ENCODE results near the gene NCL. TPM values are rescaled to one million over a fixed set of nuclear protein-coding genes. Genes with fewer than 3 reads are reported as not detected.
"Not testable (repeated sequence)": the region's sequence is repeated elsewhere in the genome, so short reads cannot be mapped to it uniquely, and the experiment has no call there.

NCL gene
- total RNA-seq, 1 donor from 2014 or later = 110 TPM

- Histone ChIP-seq H3K9me3 (ENCODE audit: control insufficient read depth in 3 of 3, low read length in 3 of 3) (no peaks in the 10 kb centered on the region), H3K27ac (ENCODE audit: low read depth, low read length) (no peak overlapping the region), H3K4me3 (ENCODE audit: low read length in 3 of 3) (no peak overlapping the region), H3K4me1 (ENCODE audit: control insufficient read depth in 3 of 3, insufficient read depth in 3 of 3, low read length in 3 of 3) (no peaks in the 10 kb centered on the region), H3K36me3 (ENCODE audit: control insufficient read depth in 3 of 3, insufficient read depth in 3 of 3, low read length in 3 of 3) (no peaks in the 10 kb centered on the region), H3K27me3 (ENCODE audit: control insufficient read depth in 3 of 3, insufficient read depth in 3 of 3, low read length in 3 of 3) (no peaks in the 10 kb centered on the region), H3K9ac (ENCODE audit: low read depth in 1 of 3, low read length in 3 of 3) (no peak overlapping the region)
Measured at GRCh38 chr2:231433990-231434389, 30.3 kb downstream of the NCL start.

- no peaks in the 10 kb centered on the region for H3K36me3 ChIP-seq (ENCODE audit: control insufficient read depth in 3 of 3, insufficient read depth in 3 of 3, low read length in 3 of 3)
- no peaks in the 10 kb centered on the region for H3K9me3 ChIP-seq (ENCODE audit: control insufficient read depth in 3 of 3, low read length in 3 of 3)
- H3K27ac ChIP-seq (ENCODE audit: low read depth, low read length) = no peak overlapping the region
- no peaks in the 10 kb centered on the region for H3K4me1 ChIP-seq (ENCODE audit: control insufficient read depth in 3 of 3, insufficient read depth in 3 of 3, low read length in 3 of 3)
- no peaks in the 10 kb centered on the region for H3K27me3 ChIP-seq (ENCODE audit: control insufficient read depth in 3 of 3, insufficient read depth in 3 of 3, low read length in 3 of 3)
- no peak overlapping the region for H3K4me3 ChIP-seq (ENCODE audit: low read length in 3 of 3)
- H3K9ac ChIP-seq (ENCODE audit: low read depth in 1 of 3, low read length in 3 of 3) = no peak overlapping the region
Measured at GRCh38 chr2:231431606-231432005, 32.7 kb downstream of the NCL start.

- H3K27ac ChIP-seq (ENCODE audit: low read depth, low read length); H3K4me3 ChIP-seq (ENCODE audit: low read length in 3 of 3); H3K9me3 ChIP-seq (ENCODE audit: control insufficient read depth in 3 of 3, low read length in 3 of 3); H3K4me1 ChIP-seq (ENCODE audit: control insufficient read depth in 3 of 3, insufficient read depth in 3 of 3, low read length in 3 of 3); H3K36me3 ChIP-seq (ENCODE audit: control insufficient read depth in 3 of 3, insufficient read depth in 3 of 3, low read length in 3 of 3); H3K27me3 ChIP-seq (ENCODE audit: control insufficient read depth in 3 of 3, insufficient read depth in 3 of 3, low read length in 3 of 3); H3K9ac ChIP-seq (ENCODE audit: low read depth in 1 of 3, low read length in 3 of 3): not testable (repeated sequence)
Measured at GRCh38 chr2:231430437-231430836, 33.8 kb downstream of the NCL start.

GRCh38 chr2:231429901-231430300 is 34.4 kb downstream of the NCL start:
- Histone ChIP-seq H3K9me3 (ENCODE audit: control insufficient read depth in 3 of 3, low read length in 3 of 3) (no peaks in the 10 kb centered on the region), H3K27ac (ENCODE audit: low read depth, low read length) (no peak overlapping the region), H3K36me3 (ENCODE audit: control insufficient read depth in 3 of 3, insufficient read depth in 3 of 3, low read length in 3 of 3) (no peaks in the 10 kb centered on the region), H3K27me3 (ENCODE audit: control insufficient read depth in 3 of 3, insufficient read depth in 3 of 3, low read length in 3 of 3) (peaks cover 0 to 4% (median 3%) of the 10 kb centered on the region in 3 donors), H3K4me3 (ENCODE audit: low read length in 3 of 3) (no peak overlapping the region), H3K4me1 (ENCODE audit: control insufficient read depth in 3 of 3, insufficient read depth in 3 of 3, low read length in 3 of 3) (no peaks in the 10 kb centered on the region), H3K9ac (ENCODE audit: low read depth in 1 of 3, low read length in 3 of 3) (no peak overlapping the region)

- H3K27me3 ChIP-seq (ENCODE audit: control insufficient read depth in 3 of 3, insufficient read depth in 3 of 3, low read length in 3 of 3) = peaks cover 0 to 4% (median 3%) of the 10 kb centered on the region in 3 donors
- H3K9ac ChIP-seq (ENCODE audit: low read depth in 1 of 3, low read length in 3 of 3) = no peak overlapping the region
- no peaks in the 10 kb centered on the region for H3K36me3 ChIP-seq (ENCODE audit: control insufficient read depth in 3 of 3, insufficient read depth in 3 of 3, low read length in 3 of 3)
- H3K9me3 ChIP-seq (ENCODE audit: control insufficient read depth in 3 of 3, low read length in 3 of 3) = no peaks in the 10 kb centered on the region
- no peaks in the 10 kb centered on the region for H3K4me1 ChIP-seq (ENCODE audit: control insufficient read depth in 3 of 3, insufficient read depth in 3 of 3, low read length in 3 of 3)
- no peak overlapping the region for H3K4me3 ChIP-seq (ENCODE audit: low read length in 3 of 3)
- no peak overlapping the region for H3K27ac ChIP-seq (ENCODE audit: low read depth, low read length)
Measured at GRCh38 chr2:231429152-231429551, 35.1 kb downstream of the NCL start.

- H3K9me3 ChIP-seq (ENCODE audit: control insufficient read depth in 3 of 3, low read length in 3 of 3) = no peaks in the 10 kb centered on the region
Measured at GRCh38 chr2:231427116-231427515, 37.2 kb downstream of the NCL start.

GRCh38 chr2:231425811-231426703 is 38.2 kb downstream of the NCL start:
- H3K36me3 ChIP-seq (ENCODE audit: control insufficient read depth in 3 of 3, insufficient read depth in 3 of 3, low read length in 3 of 3) = no peaks in the 10 kb centered on the region
- peaks cover 0 to 4% (median 3%) of the 10 kb centered on the region in 3 donors for H3K27me3 ChIP-seq (ENCODE audit: control insufficient read depth in 3 of 3, insufficient read depth in 3 of 3, low read length in 3 of 3)
- H3K4me1 ChIP-seq (ENCODE audit: control insufficient read depth in 3 of 3, insufficient read depth in 3 of 3, low read length in 3 of 3) = no peaks in the 10 kb centered on the region
- H3K27ac ChIP-seq (ENCODE audit: low read depth, low read length) = no peak overlapping the region
- H3K9me3 ChIP-seq (ENCODE audit: control insufficient read depth in 3 of 3, low read length in 3 of 3) = no peaks in the 10 kb centered on the region
- H3K9ac ChIP-seq (ENCODE audit: low read depth in 1 of 3, low read length in 3 of 3) = no peak overlapping the region
- no peak overlapping the region for H3K4me3 ChIP-seq (ENCODE audit: low read length in 3 of 3)

More at GRCh38 chr2:231427116-231427515, 37.2 kb downstream of the NCL start:
- Histone ChIP-seq H3K4me3 (ENCODE audit: low read length in 3 of 3) (no peak overlapping the region), H3K27me3 (ENCODE audit: control insufficient read depth in 3 of 3, insufficient read depth in 3 of 3, low read length in 3 of 3) (peaks cover 0 to 4% (median 3%) of the 10 kb centered on the region in 3 donors), H3K36me3 (ENCODE audit: control insufficient read depth in 3 of 3, insufficient read depth in 3 of 3, low read length in 3 of 3) (no peaks in the 10 kb centered on the region), H3K9ac (ENCODE audit: low read depth in 1 of 3, low read length in 3 of 3) (no peak overlapping the region), H3K4me1 (ENCODE audit: control insufficient read depth in 3 of 3, insufficient read depth in 3 of 3, low read length in 3 of 3) (no peaks in the 10 kb centered on the region), H3K27ac (ENCODE audit: low read depth, low read length) (no peak overlapping the region)

- H3K9ac ChIP-seq (ENCODE audit: low read depth in 1 of 3, low read length in 3 of 3) = no peak overlapping the region
- H3K9me3 ChIP-seq (ENCODE audit: control insufficient read depth in 3 of 3, low read length in 3 of 3) = no peaks in the 10 kb centered on the region
- H3K27me3 ChIP-seq (ENCODE audit: control insufficient read depth in 3 of 3, insufficient read depth in 3 of 3, low read length in 3 of 3) = peaks cover 0 to 4% (median 3%) of the 10 kb centered on the region in 3 donors
- no peaks in the 10 kb centered on the region for H3K36me3 ChIP-seq (ENCODE audit: control insufficient read depth in 3 of 3, insufficient read depth in 3 of 3, low read length in 3 of 3)
- no peak overlapping the region for H3K4me3 ChIP-seq (ENCODE audit: low read length in 3 of 3)
- H3K4me1 ChIP-seq (ENCODE audit: control insufficient read depth in 3 of 3, insufficient read depth in 3 of 3, low read length in 3 of 3) = no peaks in the 10 kb centered on the region
- H3K27ac ChIP-seq (ENCODE audit: low read depth, low read length) = no peak overlapping the region
Measured at GRCh38 chr2:231425291-231425810, 38.9 kb downstream of the NCL start.

- Histone ChIP-seq H3K4me3 (ENCODE audit: low read length in 3 of 3) (no peak overlapping the region), H3K36me3 (ENCODE audit: control insufficient read depth in 3 of 3, insufficient read depth in 3 of 3, low read length in 3 of 3) (no peaks in the 10 kb centered on the region), H3K4me1 (ENCODE audit: control insufficient read depth in 3 of 3, insufficient read depth in 3 of 3, low read length in 3 of 3) (no peaks in the 10 kb centered on the region), H3K9me3 (ENCODE audit: control insufficient read depth in 3 of 3, low read length in 3 of 3) (no peaks in the 10 kb centered on the region), H3K9ac (ENCODE audit: low read depth in 1 of 3, low read length in 3 of 3) (no peak overlapping the region), H3K27ac (ENCODE audit: low read depth, low read length) (no peak overlapping the region), H3K27me3 (ENCODE audit: control insufficient read depth in 3 of 3, insufficient read depth in 3 of 3, low read length in 3 of 3) (peaks cover 3 to 7% (median 3%) of the 10 kb centered on the region in 3 donors)
Measured at GRCh38 chr2:231423176-231423575, 41.1 kb downstream of the NCL start.

GRCh38 chr2:231422056-231422455 is 42.2 kb downstream of the NCL start:
- Histone ChIP-seq H3K4me3 (ENCODE audit: low read length in 3 of 3) (no peak overlapping the region), H3K9me3 (ENCODE audit: control insufficient read depth in 3 of 3, low read length in 3 of 3) (no peaks in the 10 kb centered on the region), H3K27me3 (ENCODE audit: control insufficient read depth in 3 of 3, insufficient read depth in 3 of 3, low read length in 3 of 3) (peaks cover 3 to 7% (median 3%) of the 10 kb centered on the region in 3 donors), H3K36me3 (ENCODE audit: control insufficient read depth in 3 of 3, insufficient read depth in 3 of 3, low read length in 3 of 3) (no peaks in the 10 kb centered on the region), H3K27ac (ENCODE audit: low read depth, low read length) (no peak overlapping the region), H3K4me1 (ENCODE audit: control insufficient read depth in 3 of 3, insufficient read depth in 3 of 3, low read length in 3 of 3) (no peaks in the 10 kb centered on the region), H3K9ac (ENCODE audit: low read depth in 1 of 3, low read length in 3 of 3) (no peak overlapping the region)
